H1 (cell line): ENCODE measurements around the gene BRAT1. TPM values are rescaled to one million over a fixed set of nuclear protein-coding genes. Genes with fewer than 3 reads are reported as not detected.

Experiments
- CTCF ChIA-PET: fragments of 300-600 bp; sonication (Branson Sonifier 250); formaldehyde crosslinking; loops from one replicate; lab custom pipeline; 2021; ENCODE audit not compliant: partially characterized antibody; lab: Charles Lee
- POLR2A ChIA-PET: fragments of 300-600 bp; sonication (Branson Sonifier 250); formaldehyde crosslinking; loops from one replicate; lab custom pipeline; 2021; ENCODE audit warnings: inconsistent platforms; ENCODE audit not compliant: partially characterized antibody; lab: Charles Lee
- DNase-seq, 2 experiments: peaks; one replicate each; pipeline versions ENCODE4 v3.0.0 to v3.0.0-alpha.2; 2010 to 2022; ENCODE audit warnings: low spot score in 2 of 2, low read depth in 1 of 2, mixed read lengths in 1 of 2
- FAIRE-seq: peaks from 2 replicates; lab custom pipeline; 2011; peaks lifted over from hg19 to GRCh38; lab: Jason Lieb, UNC
- H2AFZ ChIP-seq: 2 replicates; pipeline ENCODE4 v1.8.1; 2012; ENCODE audit warnings: low read length, inconsistent platforms
- H2AK5ac ChIP-seq: 2 replicates; pipeline ENCODE4 v1.6.1; 2013; ENCODE audit warnings: low read depth, low read length
- H2BK120ac ChIP-seq: replicated peaks from 2 replicates; pipeline ENCODE3; 2013; ENCODE audit warnings: low read depth, low read length, inconsistent platforms
- H2BK12ac ChIP-seq: 2 replicates; pipeline ENCODE4 v1.6.1; 2013; ENCODE audit warnings: low read depth, low read length
- H2BK15ac ChIP-seq: 2 replicates; pipeline ENCODE4 v1.6.1; 2013; ENCODE audit warnings: low read length
- H2BK20ac ChIP-seq: 2 replicates; pipeline ENCODE4 v1.6.1; 2013; ENCODE audit warnings: low read length
- H2BK5ac ChIP-seq: 2 replicates; pipeline ENCODE4 v1.6.1; 2013; ENCODE audit warnings: low read depth, low read length
- H3K14ac ChIP-seq: 2 replicates; pipeline ENCODE4 v1.6.1; 2013; ENCODE audit warnings: inconsistent platforms; ENCODE audit not compliant: insufficient read length
- H3K18ac ChIP-seq: 2 replicates; pipeline ENCODE4 v1.6.1; 2013; ENCODE audit warnings: low read length; ENCODE audit errors: extremely low read depth
- H3K23ac ChIP-seq: 2 replicates; pipeline ENCODE4 v1.6.1; 2013; ENCODE audit warnings: inconsistent platforms; ENCODE audit not compliant: insufficient read length
- H3K23me2 ChIP-seq: 2 replicates; pipeline ENCODE4 v1.6.1; 2013; ENCODE audit warnings: low read depth, low read length
- H3K27ac ChIP-seq: 2 replicates; pipeline ENCODE4 v1.6.1; 2011; ENCODE audit warnings: low read depth, low read length, inconsistent platforms
- H3K27me3 ChIP-seq, 4 experiments: replicated peaks in 1 of 4; 1 replicate in 1 of 4; 2 replicates in 3 of 4; pipeline versions ENCODE4 v1.6.1 to v1.8.1; 2011 to 2013; ENCODE audit warnings: low read length in 3 of 4, mild to moderate bottlenecking in 3 of 4, inconsistent platforms in 2 of 4, mixed read lengths in 2 of 4, moderate library complexity in 1 of 4; ENCODE audit not compliant: control insufficient read depth in 3 of 4, insufficient read depth in 3 of 4; ENCODE audit errors: extremely low read depth in 1 of 4
- H3K36me3 ChIP-seq, 4 experiments: 2 replicates each; pipeline versions ENCODE4 v1.6.1 to v1.8.1; 2011 to 2013; ENCODE audit warnings: mild to moderate bottlenecking in 4 of 4, low read length in 3 of 4, moderate library complexity in 2 of 4, control low read depth in 1 of 4, inconsistent platforms in 1 of 4; ENCODE audit not compliant: insufficient read depth in 4 of 4, control insufficient read depth in 2 of 4
- H3K4ac ChIP-seq: replicated peaks from 2 replicates; pipeline ENCODE3; 2013; ENCODE audit warnings: low read length, low read depth, mixed read lengths, inconsistent platforms; ENCODE audit not compliant: insufficient read length
- H3K4me1 ChIP-seq, 4 experiments: replicated peaks in 1 of 4; 1 replicate in 1 of 4; 2 replicates in 3 of 4; pipeline versions ENCODE4 v1.6.1 to v1.8.1; 2011 to 2013; ENCODE audit warnings: low read length in 3 of 4, inconsistent platforms in 2 of 4, mixed read lengths in 1 of 4; ENCODE audit not compliant: insufficient read depth in 4 of 4, control insufficient read depth in 3 of 4
- H3K4me2 ChIP-seq, 2 experiments: 2 replicates each; pipeline versions ENCODE4 v1.6.1 to v1.8.1; 2011 to 2013; ENCODE audit warnings: low read depth in 2 of 2, low read length in 2 of 2, control low read depth in 1 of 2, inconsistent platforms in 1 of 2, mild to moderate bottlenecking in 1 of 2; ENCODE audit not compliant: insufficient read depth in 1 of 2
- H3K4me3 ChIP-seq, 4 experiments: fragments of 200-600, 300-600 bp in 1 of 4; sonication (generic), shearing (Covaris generic), sonication (Bioruptor Twin) in 1 of 4; 2 replicates each; pipeline versions ENCODE4 v1.5.1 to v1.8.1; 2011 to 2016; ENCODE audit warnings: low read length in 4 of 4, low read depth in 3 of 4, control low read depth in 2 of 4, inconsistent platforms in 2 of 4, mild to moderate bottlenecking in 2 of 4, mixed read lengths in 1 of 4, moderate library complexity in 1 of 4; ENCODE audit not compliant: insufficient read depth in 2 of 4; ENCODE audit errors: extremely low read depth in 1 of 4
- H3K56ac ChIP-seq: replicated peaks from 2 replicates; pipeline ENCODE3; 2013; ENCODE audit warnings: low read depth, mild to moderate bottlenecking, mixed read lengths, low read length, inconsistent platforms; ENCODE audit not compliant: insufficient read length
- H3K79me1 ChIP-seq: 2 replicates; pipeline ENCODE4 v1.6.1; 2013; ENCODE audit warnings: low read depth, low read length, control low read depth
- H3K79me2 ChIP-seq, 2 experiments: 2 replicates each; pipeline versions ENCODE4 v1.6.1 to v1.8.1; 2012 to 2013; ENCODE audit warnings: low read length in 2 of 2, mild to moderate bottlenecking in 2 of 2, inconsistent platforms in 1 of 2; ENCODE audit not compliant: insufficient read depth in 2 of 2, control insufficient read depth in 1 of 2
- H3K9ac ChIP-seq, 4 experiments: replicated peaks in 1 of 4; 1 replicate in 1 of 4; 2 replicates in 3 of 4; pipeline versions ENCODE4 v1.6.1 to v1.8.1; 2011 to 2013; ENCODE audit warnings: low read depth in 3 of 4, low read length in 3 of 4, control low read depth in 2 of 4, mild to moderate bottlenecking in 2 of 4, moderate library complexity in 2 of 4, inconsistent platforms in 1 of 4; ENCODE audit errors: extremely low read depth in 1 of 4
- H3K9me3 ChIP-seq, 2 experiments: 2 replicates each; pipeline versions ENCODE4 v1.6.1 to v1.8.1; 2012 to 2013; ENCODE audit warnings: mild to moderate bottlenecking in 2 of 2, moderate library complexity in 2 of 2, control low read depth in 1 of 2, inconsistent platforms in 1 of 2, low read depth in 1 of 2, low read length in 1 of 2, mixed read lengths in 1 of 2; ENCODE audit not compliant: insufficient read depth in 2 of 2
- H4K20me1 ChIP-seq, 2 experiments: replicated peaks in 1 of 2; 2 replicates each; pipeline versions ENCODE3 to v1.8.1; 2011 to 2013; ENCODE audit warnings: inconsistent platforms in 2 of 2, low read length in 2 of 2, mild to moderate bottlenecking in 1 of 2; ENCODE audit not compliant: insufficient read depth in 2 of 2, control insufficient read depth in 1 of 2
- H4K5ac ChIP-seq: 2 replicates; pipeline ENCODE4 v1.6.1; 2013; ENCODE audit warnings: low read length, low read depth, mixed read lengths, inconsistent platforms; ENCODE audit not compliant: insufficient read length
- H4K8ac ChIP-seq: 2 replicates; pipeline ENCODE4 v1.8.0; 2013; ENCODE audit warnings: mild to moderate bottlenecking, moderate library complexity, low read length, inconsistent platforms; ENCODE audit not compliant: insufficient read depth; ENCODE audit errors: extremely low read depth
- H4K91ac ChIP-seq: replicated peaks from 2 replicates; pipeline ENCODE3; 2013; ENCODE audit warnings: low read length, mixed read lengths, inconsistent platforms; ENCODE audit not compliant: insufficient read length
- BRCA1 ChIP-seq: IDR thresholded peaks from 2 replicates; pipeline ENCODE4 v1.6.1; 2012; ENCODE audit warnings: low read depth, low read length, improper control_type of control experiment
- EZH2 ChIP-seq: fragments of 200-600 bp; sonication (generic); IDR thresholded peaks from 2 replicates; pipeline ENCODE4 v1.7.1; 2012; ENCODE audit warnings: low read depth, mild to moderate bottlenecking, moderate library complexity, low read length, inconsistent platforms; ENCODE audit not compliant: severe bottlenecking
- KDM4A ChIP-seq: IDR thresholded peaks from one replicate; pipeline ENCODE4 v1.7.1; 2012; ENCODE audit warnings: low read depth, mild to moderate bottlenecking, moderate library complexity, low read length, inconsistent platforms; ENCODE audit not compliant: severe bottlenecking
- MAFK ChIP-seq: IDR thresholded peaks from 2 replicates; pipeline ENCODE4 v1.6.1; 2012; ENCODE audit warnings: low read depth, mild to moderate bottlenecking, improper control_type of control experiment, low read length
- POU5F1 ChIP-seq: IDR thresholded peaks from 2 replicates; pipeline ENCODE4 v1.6.1; 2011; ENCODE audit warnings: low read depth, mild to moderate bottlenecking, low read length, moderate library complexity
- SIRT6 ChIP-seq: IDR thresholded peaks from one replicate; pipeline ENCODE4 v1.7.1; 2012; ENCODE audit warnings: low read length, inconsistent platforms
- SP1 ChIP-seq: IDR thresholded peaks from 2 replicates; pipeline ENCODE4 v1.6.1; 2011; ENCODE audit warnings: low read depth, low read length
- SP2 ChIP-seq: IDR thresholded peaks from 2 replicates; pipeline ENCODE4 v1.6.1; 2012; ENCODE audit warnings: mild to moderate bottlenecking, low read length, inconsistent platforms
- WGBS, 2 experiments: shearing (Covaris generic) in 1 of 2; methylation state at CpG; one replicate each; pipeline versions ENCODE4 v1.1.6 to v1.1.7; 2013 to 2015; ENCODE audit warnings: low lambda C conversion rate in 2 of 2, mixed read lengths in 2 of 2, inconsistent platforms in 1 of 2, low coverage in 1 of 2, missing lambda C conversion rate in 1 of 2; ENCODE audit not compliant: insufficient replicate concordance in 2 of 2, insufficient coverage in 1 of 2, insufficient read length in 1 of 2; ENCODE audit errors: extremely low coverage in 1 of 2, missing lambda C conversion rate in 1 of 2; 5-methylcytosine and 5-hydroxymethylcytosine counted together
- polyA plus RNA-seq, 7 experiments: library from polyadenylated mRNA; depleted of rRNA in 3 of 7; stranded (reverse) in 5 of 7; unstranded in 2 of 7; fragments of >200 nt in 5 of 7; fragments of 200-250 nt in 2 of 7; gene quantifications; 1 replicate in 5 of 7; 2 replicates in 1 of 7; 4 replicates in 1 of 7; pipeline versions ENCODE4 v1.2.1 to v1.2.3, GENCODE V29; 2011 to 2013; ENCODE audit warnings: missing spikeins in 2 of 7, mixed read lengths in 2 of 7
- total RNA-seq: library from RNA; stranded (reverse); fragmentation: NEBNext Ultra II Directional; extraction: Animal tissue kit (Norgen Biotek cat#: 25700); gene quantifications from 2 replicates; pipeline ENCODE4 v1.2.1, GENCODE V29; 2021

The BRAT1 gene
- total and polyA plus RNA-seq, 2 of the 8 experiments (the other 6 are each of a cell fraction or from before 2014, with no cell fraction given) = 36.8 to 42.3 TPM

DNA sequence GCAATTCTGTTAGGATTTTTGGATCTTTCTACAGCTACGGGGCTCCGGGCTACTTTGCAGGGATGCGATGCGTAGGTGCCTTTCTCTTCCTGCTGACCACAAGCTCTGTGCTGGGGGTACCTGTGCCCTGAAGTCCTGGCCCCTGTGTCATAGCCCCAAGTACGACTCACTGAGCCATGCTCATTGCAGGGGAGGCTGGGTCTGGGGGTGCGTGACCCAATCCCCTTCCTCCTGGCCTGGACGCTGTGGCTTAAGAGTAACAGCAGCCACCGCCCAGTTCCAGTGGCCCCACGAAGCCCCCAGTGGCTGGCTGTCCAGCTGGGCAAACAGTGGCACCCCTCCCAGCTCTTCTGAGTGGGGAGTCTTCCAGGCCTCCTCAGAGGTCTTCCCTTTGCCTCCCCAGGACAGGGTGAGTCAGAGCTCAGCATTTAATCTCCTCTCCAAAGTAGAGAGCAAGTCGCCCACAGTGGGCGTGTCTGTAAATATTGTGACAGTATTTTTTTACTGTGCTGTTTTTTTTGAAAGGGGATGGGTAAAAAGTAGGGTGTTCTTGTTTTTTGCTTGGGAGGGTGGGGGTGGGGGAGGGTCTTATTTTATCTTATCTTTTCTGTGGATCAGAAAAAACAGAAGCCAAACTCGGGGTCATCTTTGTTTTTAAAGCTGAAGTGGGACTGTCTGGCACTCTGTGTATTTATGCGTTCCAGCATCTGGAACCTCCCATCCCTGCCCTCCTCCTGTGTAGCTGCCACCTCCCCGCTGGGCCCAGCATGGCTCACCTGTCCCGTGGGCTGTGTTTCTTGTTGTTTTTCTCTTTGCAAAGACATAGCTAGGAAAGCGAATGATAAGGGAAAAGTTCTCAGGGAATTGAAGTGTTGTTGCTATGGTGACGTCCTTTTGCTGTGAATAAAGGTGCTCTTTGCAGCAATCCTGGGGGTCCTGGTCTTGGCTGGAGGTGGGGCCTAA is 27.5 kb downstream of the BRAT1 start:
- no peak overlapping the region for H3K4me3 ChIP-seq
- no peak overlapping the region; a peak in 1 of 7 replicates for H3K9ac ChIP-seq
- FAIRE-seq = no peak
- no peak overlapping the region for H4K5ac ChIP-seq
- no peak overlapping the region for H3K18ac ChIP-seq
- CTCF ChIA-PET = interaction anchor here (0.6 to 6.9 kb wide), 11 partner anchors 15 to 182 kb away, joined by 3 to 42 read pairs (median 4); no protein-coding TSS in a partner anchor
- POLR2A ChIA-PET = interaction anchor here (0.8 to 8.2 kb wide), 5 partner anchors 8 to 30 kb away, joined by 3 to 68 read pairs (median 6); no protein-coding TSS in a partner anchor
- no peak overlapping the region for H2BK12ac ChIP-seq
- no peak overlapping the region for H3K14ac ChIP-seq
- H3K23me2 ChIP-seq = peaks cover 4% of the 10 kb centered on the region; the same call in 1 of the 2 replicates
- no peak overlapping the region for H3K23ac ChIP-seq
- no peaks in the 10 kb centered on the region; a peak in 1 of 4 replicates for H3K79me2 ChIP-seq
- H3K9me3 ChIP-seq = no peaks in the 10 kb centered on the region
- no peak overlapping the region for H2AK5ac ChIP-seq
- peak overlapping the region; percentile 40 for H4K91ac ChIP-seq
- H2BK120ac ChIP-seq = no peak overlapping the region
- H4K20me1 ChIP-seq = peaks cover 7 to 24% of the 10 kb centered on the region in 2 experiments
- peak overlapping the region; percentile 16; the same call in 1 of the 2 replicates for H2BK5ac ChIP-seq
- no peak overlapping the region for H4K8ac ChIP-seq
- no peak overlapping the region for H2AFZ ChIP-seq
- no peak overlapping the region for H3K4ac ChIP-seq
- no peak overlapping the region for H3K56ac ChIP-seq
- peaks cover 0 to 51% (median 30%) of the 10 kb centered on the region in 4 experiments; a peak in 6 of 7 replicates for H3K4me1 ChIP-seq
- H3K4me2 ChIP-seq = no peak overlapping the region
- H2BK20ac ChIP-seq = no peak overlapping the region
- no peak overlapping the region; the same call in 1 of the 2 replicates for H2BK15ac ChIP-seq
- WGBS, 2 experiments = 88% methylated on average over 17 of the region's 17 CpGs; no CpG with 5 or more reads in 1 of the 2 experiments
- no peak for DNase-seq
- no peaks in the 10 kb centered on the region for H3K79me1 ChIP-seq
- H3K27ac ChIP-seq = 0 out of 2 replicates have a peak overlapping the region, but pooled peaks have one; percentile 36
- H3K27me3 ChIP-seq = no peaks in the 10 kb centered on the region; a peak in 1 of 7 replicates
- peaks cover 7 to 28% (median 19%) of the 10 kb centered on the region in 4 experiments; a peak in 6 of 8 replicates for H3K36me3 ChIP-seq
- TF ChIP-seq SP2 (no peak), SIRT6 (no peak), EZH2 (no peak), SP1 (no peak), BRCA1 (no peak), MAFK (no peak), POU5F1 (no peak), KDM4A (no peak)
